ENCODE measurements around the gene FSD2. TPM values are rescaled to one million over a fixed set of nuclear protein-coding genes. Genes with fewer than 3 reads are reported as not detected.

The FSD2 gene
- total RNA-seq, 4 donors from 2014 or later = 0.13 to 1.6 (median 0.69) TPM

- Histone ChIP-seq H3K27me3 (no peaks in the 10 kb centered on the region), H3K9me3 (no peaks in the 10 kb centered on the region), H3K36me3 (peaks cover 0 to 4% of the 10 kb centered on the region in 2 donors), H3K27ac (peak overlapping the region in 1 of 3 donors; percentile 89), H3K4me3 (replicated peaks in 1 of 3) (no peak overlapping the region), H3K4me1 (peaks cover 4 to 16% of the 10 kb centered on the region in 2 donors)
- intact Hi-C loops (cut with DNase I) = loop anchor here (5.0 kb wide), 1 partner anchor 152 kb away; no protein-coding TSS in a partner anchor
- 78 to 81% methylated on average over 6 to 7 of the region's 7 CpGs for WGBS, 2 donors
- no peak for TF ChIP-seq POLR2A (IDR thresholded peaks at IDR 0.05)
- TF ChIP-seq CTCF (IDR thresholded peaks at IDR 0.05) = no peak
- no peak for DNase-seq
These were observed 44.9 kb upstream of the FSD2 start for GRCh38 chr15:82850731-82851130.

- Histone ChIP-seq H3K36me3 (peaks cover 0 to 4% of the 10 kb centered on the region in 2 donors), H3K9me3 (no peaks in the 10 kb centered on the region), H3K4me1 (peaks cover 0 to 12% of the 10 kb centered on the region in 2 donors), H3K4me3 (replicated peaks in 1 of 3) (no peak overlapping the region), H3K27ac (peak overlapping the region; percentile 45 to 89 (median 82)), H3K27me3 (no peaks in the 10 kb centered on the region)
- WGBS, 2 donors = 12 to 26% methylated on average over 21 to 22 of the region's 23 CpGs
- TF ChIP-seq POLR2A (IDR thresholded peaks at IDR 0.05) = peak in 1 of 2 donors; percentile 27
- peak; percentile 33 to 98 (median 84) for TF ChIP-seq CTCF (IDR thresholded peaks at IDR 0.05)
- peak; percentile 92 to 95 for DNase-seq
- intact Hi-C loops (cut with DNase I) = loop anchor here (5.0 kb wide), 1 partner anchor 152 kb away; no protein-coding TSS in a partner anchor
These were observed 44.0 kb upstream of the FSD2 start for GRCh38 chr15:82849556-82850512.

- H3K9me3 ChIP-seq = no peaks in the 10 kb centered on the region
- no peak overlapping the region for H3K4me3 ChIP-seq (replicated peaks in 1 of 3)
- peaks cover 0 to 12% of the 10 kb centered on the region in 2 donors for H3K4me1 ChIP-seq
- TF ChIP-seq CTCF (IDR thresholded peaks at IDR 0.05) (no peak), POLR2A (IDR thresholded peaks at IDR 0.05) (no peak)
- H3K36me3 ChIP-seq = peaks cover 0 to 4% of the 10 kb centered on the region in 2 donors
- H3K27ac ChIP-seq = no peak overlapping the region
- intact Hi-C loops (cut with DNase I) = no loop called here
- H3K27me3 ChIP-seq = no peaks in the 10 kb centered on the region
- WGBS, 2 donors = 80 to 97% methylated on average over 8 to 9 of the region's 9 CpGs
- no peak for DNase-seq
These were observed 42.5 kb upstream of the FSD2 start for GRCh38 chr15:82848241-82848993.

GRCh38 chr15:82847703-82848102 is 41.8 kb upstream of the FSD2 start:
- no peak for DNase-seq
- WGBS, 2 donors = 80 to 86% methylated on average over 4 to 5 of the region's 8 CpGs
- intact Hi-C loops (cut with DNase I) = no loop called here
- no peak overlapping the region for H3K4me3 ChIP-seq (replicated peaks in 1 of 3)
- H3K27ac ChIP-seq = no peak overlapping the region
- TF ChIP-seq POLR2A (IDR thresholded peaks at IDR 0.05) (no peak), CTCF (IDR thresholded peaks at IDR 0.05) (no peak)
- H3K36me3 ChIP-seq = peaks cover 0 to 4% of the 10 kb centered on the region in 2 donors
- no peaks in the 10 kb centered on the region for H3K9me3 ChIP-seq
- peaks cover 0 to 12% of the 10 kb centered on the region in 2 donors for H3K4me1 ChIP-seq
- no peaks in the 10 kb centered on the region for H3K27me3 ChIP-seq

All from thyroid gland (tissue), 4 donors.